Renal pelvis (tissue), 12 donors: Measurements from ENCODE around the gene SLC1A2. TPM values are rescaled to one million over a fixed set of nuclear protein-coding genes. Genes with fewer than 3 reads are reported as not detected.

ENCODE experiments used
- DNase-seq: peaks from one replicate; pipeline ENCODE4 v3.0.0-alpha.2; 2013
- long read RNA-seq, 16 experiments: transcript quantifications; one replicate each; lab custom pipeline, GENCODE V29; 2026
- polyA plus RNA-seq, 3 donors: library from polyadenylated mRNA; unstranded; fragments of 120-200 nt; gene quantifications; one replicate each; pipeline ENCODE4 v1.2.1, GENCODE V29; 2013; ENCODE audit not compliant: insufficient read length in 3 of 3

SLC1A2 gene
- polyA plus RNA-seq = under 1 TPM; 0.44 to 0.61 (median 0.52) TPM
- long read RNA-seq, donor 1 = 0 reads
- long read RNA-seq, donor 2 = 0 reads
- long read RNA-seq, donor 3 = 0 reads
- long read RNA-seq, donor 4 = 0 reads
- long read RNA-seq, donor 5 = 0 reads
- long read RNA-seq, donor 6 = 0 reads
- long read RNA-seq, donor 7 = 0 reads
- long read RNA-seq, donor 8 = 0 reads
- long read RNA-seq, donor 9 = 0 reads
- long read RNA-seq, donor 10 = 0 reads
- long read RNA-seq, donor 11 = 0 reads
- long read RNA-seq, donor 12 = 0 reads
- long read RNA-seq, donor 13 = 0 reads
- long read RNA-seq, donor 14 = 0 reads
- long read RNA-seq, donor 15 = 0 reads
- long read RNA-seq, donor 16 = 0 reads

DNA sequence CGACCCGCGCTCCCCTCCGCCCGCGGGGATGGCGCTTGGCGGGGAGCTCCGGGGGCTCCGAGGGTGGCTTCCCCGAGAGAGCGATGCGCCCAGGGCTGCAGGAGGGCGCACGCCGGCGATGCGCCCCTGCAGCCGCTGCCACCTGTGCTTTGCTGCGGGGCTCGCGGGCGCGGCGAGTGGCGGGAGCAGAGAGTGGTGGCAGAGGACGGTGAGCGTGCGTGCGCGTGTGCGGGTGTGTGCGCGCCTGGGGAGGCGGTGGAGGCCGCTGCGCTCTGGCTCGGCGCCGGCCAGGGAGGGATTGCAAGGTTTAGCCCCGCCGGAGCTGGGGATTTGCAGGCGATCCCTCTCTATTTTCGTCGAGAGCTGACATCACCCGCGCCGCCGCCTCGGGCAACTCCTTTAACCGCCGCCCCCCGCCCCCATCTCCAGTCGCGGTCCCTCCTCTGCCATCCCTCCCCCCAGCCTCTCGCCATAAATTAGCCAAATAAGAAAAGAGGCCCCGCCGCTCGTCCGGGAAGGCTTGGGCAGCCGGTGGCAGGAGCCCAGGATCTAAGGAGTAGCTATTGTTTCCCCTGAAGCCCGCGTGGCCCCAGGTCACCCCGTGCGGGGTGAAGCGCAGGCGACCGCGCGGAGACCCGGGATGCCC is at the start of gene SLC1A2:
Gene SLC1A2 (minus strand): TSS at position 375 of the 646 bp plus-strand sequence. CDS start 592 bp downstream, outside the sequence.
- DNase-seq = peak; percentile 26

DNA sequence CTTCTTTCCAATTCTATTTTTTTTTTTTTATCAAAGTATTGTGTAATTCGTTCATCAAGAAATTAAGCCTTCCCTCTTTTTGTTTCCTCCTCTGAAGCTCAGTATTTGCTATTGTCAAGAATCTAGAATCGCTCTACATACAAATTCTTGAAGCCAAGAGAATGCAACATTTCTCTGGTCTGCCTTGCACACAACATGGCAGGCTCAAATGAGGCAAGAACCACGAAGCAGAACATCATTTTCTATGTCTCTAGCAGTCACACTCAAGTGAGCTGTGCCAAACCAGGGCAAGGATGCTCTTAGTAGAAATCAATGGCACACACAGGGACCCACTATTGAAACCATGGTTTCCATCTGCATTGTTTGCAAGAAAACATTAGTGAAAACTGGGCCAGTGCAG is 46.7 kb upstream of the SLC1A2 start:
- no peak for DNase-seq

DNA sequence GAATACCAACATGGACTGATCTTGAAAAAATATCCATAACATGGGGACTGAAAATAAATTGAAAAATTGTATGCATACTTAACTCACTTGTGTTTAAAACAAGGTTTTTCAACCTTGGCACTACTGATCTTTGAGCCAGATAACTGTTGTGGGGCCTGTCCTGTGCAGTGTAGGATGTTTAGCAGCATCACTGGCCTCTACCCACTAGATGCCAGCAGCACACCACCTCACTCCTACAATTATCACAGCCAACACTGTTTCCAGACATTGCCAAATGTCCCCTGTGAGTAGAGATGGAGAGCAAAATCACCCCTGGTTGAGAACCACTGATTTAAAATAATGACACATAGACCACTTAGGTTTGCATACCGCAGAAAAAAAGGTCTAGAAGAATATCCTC is 45.0 kb upstream of the SLC1A2 start:
- no peak for DNase-seq

DNA sequence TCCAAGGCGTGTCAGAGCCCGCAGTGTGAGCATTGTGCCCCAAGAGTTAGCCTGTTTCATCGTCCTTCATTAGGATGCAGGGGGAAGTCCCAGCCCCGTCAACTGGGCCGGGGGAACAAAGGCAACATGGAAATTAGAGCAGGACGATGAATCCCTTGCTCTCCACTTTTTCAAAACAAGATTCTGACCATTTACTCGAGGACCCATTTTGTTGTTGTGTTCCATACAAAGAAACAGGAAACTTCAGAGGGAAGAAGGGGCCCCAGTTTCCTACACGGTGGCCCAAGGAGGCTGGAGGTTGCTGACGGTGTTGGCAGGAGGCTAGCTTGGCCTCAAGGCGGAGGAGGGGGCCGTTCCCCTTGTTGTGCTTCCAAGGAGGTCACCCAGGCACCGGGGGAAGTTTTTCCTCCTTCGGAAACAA is 44.0 kb upstream of the SLC1A2 start:
- no peak for DNase-seq

DNA sequence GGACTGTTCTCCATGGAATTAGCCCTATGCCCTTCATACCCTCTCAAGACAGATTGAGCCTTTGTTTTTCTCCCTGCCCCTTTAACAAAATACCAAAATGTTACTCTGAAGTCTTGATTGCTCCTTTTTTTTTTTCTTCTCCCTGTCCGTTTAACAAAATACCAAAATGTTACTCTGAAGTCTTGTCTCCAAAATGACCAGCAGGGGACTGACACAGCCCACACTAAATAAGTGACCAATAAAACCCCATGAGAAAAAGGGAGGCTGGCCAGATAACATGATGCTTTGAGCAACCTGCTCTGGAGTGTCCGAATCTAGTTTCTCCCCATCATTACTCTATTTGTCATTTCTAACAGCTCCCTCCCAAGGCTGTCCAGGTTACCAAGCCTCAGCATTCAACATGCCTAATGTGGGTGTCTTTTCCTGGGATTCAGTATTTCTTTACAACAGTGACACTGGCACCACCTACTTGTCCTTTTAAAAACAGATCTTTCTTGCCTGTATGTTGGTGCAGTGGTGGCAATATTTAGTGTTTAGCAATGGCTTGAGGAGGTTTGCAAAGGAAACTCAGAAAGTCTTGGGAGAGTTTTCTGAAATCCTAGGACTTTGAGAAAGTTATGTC is 42.7 kb upstream of the SLC1A2 start:
- DNase-seq = no peak

DNA sequence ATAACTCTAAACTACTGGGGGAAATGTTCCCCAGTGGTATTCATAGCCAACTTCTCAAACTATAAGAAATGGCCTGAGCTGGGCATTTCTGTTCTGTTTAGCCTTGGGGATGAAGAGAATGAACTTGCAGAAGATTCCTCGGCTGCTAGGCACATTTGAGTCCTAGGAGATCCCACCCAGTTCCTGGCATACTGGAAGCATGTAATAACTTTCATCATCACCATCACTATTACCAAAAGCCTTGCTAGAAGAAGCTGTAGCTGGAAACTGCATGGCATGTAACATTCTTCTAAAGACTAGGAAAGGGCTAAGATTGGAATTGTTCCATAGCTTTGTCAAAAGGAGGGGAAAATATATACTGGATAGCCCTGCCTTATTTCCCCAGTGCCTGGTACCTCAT is 40.1 kb upstream of the SLC1A2 start:
- DNase-seq = no peak

DNA sequence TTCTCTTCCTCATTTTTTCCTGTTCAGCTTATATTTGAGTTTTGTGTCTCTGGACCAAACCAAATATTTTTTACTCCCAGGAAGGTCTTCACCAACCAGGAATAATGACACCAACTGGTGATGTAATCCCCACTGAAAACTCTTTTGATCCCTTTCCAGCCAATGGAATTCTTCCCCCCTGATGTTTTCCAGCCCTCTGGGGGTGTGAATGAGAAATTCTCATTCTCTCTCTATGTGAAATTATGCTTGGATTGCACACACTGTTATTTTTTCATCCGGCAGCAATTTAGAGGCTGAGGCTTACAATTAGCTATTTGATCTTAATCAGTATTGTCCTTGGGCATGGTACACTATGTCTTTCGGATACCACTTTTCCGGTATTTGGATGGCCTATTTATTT is 39.5 kb upstream of the SLC1A2 start:
- DNase-seq = no peak

DNA sequence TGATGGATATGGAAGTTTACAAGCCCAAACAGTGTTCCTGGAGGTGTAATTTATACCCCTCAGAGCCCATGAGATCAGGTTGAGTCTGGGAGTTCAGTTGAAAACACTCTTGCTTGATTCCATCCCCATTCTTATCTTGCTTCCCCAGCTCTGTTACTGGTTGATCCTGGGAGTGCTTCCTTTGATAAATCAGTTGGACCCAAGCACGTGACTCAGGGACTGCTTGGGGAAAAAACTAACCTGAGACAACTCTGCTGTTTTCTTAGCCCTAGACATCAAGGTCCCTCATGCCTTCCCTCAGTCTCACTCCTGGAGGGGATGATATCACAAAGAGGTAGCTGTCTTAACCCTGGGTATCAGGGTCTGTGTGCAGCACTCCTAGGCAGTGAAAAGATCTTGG is 35.0 kb upstream of the SLC1A2 start:
- DNase-seq = no peak

DNA sequence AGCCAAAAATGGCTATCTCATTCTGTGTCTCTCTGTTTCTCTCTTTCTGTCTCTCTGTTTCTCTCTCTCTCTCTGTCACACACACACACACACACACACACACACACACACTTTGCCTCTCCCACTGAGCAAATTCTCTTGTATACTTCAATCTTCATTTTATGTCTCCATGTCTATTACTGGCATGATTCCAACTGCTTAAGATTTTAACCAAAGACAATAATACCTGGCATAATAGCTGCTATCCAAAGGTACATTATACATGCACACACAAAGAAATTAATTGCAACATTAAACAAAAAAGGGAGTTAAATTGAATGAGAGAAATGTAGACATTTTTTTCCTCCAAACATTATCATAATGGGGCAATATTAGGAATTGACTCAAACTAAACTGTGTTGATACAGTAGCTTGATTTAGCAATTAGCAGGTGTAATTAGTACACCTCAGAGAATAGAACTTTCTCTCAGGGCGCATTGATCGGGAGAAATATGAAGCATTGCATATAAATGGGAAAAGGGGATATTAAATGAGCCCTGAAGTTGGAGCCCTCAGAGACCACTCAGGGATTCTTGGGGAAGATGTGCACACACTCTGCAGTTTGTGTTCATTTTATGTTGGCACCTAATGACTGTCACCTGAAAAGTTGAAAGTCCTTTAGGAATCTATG is 17.4 kb upstream of the SLC1A2 start:
- DNase-seq = no peak

DNA sequence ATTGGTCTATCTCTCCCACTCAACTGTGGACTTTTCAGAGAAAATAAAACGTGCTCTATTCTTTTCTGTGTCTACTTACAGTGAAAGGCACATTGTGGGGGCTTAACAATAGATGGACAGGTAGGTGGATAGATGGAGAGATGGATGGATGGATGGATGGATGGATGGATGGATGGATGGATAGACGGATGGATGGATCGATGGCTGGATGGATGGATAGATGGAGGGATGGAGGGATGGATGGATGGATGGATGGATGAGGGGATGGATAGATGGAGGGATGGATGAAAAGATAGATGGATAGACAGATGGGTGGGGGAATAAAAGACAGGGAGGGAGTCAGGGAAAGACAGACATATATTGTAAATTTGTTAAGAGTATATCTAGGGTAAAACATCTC is 14.2 kb upstream of the SLC1A2 start:
- DNase-seq = no peak

DNA sequence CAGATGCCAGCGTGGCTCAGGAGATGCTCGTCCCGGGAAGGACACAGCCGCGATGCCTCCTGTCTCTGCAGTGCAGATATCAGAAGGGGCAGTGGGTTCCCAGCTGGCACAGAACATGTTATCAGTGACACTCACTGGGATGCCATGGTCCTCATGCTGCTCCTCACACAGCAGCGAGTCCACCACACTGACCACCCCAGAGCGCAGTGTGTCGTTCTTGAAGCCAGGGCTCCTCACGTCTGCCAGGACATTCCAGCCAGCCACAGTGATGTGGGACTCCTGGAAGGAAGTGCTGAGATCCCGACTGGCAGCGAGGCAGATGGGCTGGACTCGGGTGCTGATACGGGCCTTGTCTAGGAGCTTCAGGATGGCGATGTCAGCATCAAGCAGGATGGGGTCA is 13.1 kb upstream of the SLC1A2 start:
- DNase-seq = no peak

DNA sequence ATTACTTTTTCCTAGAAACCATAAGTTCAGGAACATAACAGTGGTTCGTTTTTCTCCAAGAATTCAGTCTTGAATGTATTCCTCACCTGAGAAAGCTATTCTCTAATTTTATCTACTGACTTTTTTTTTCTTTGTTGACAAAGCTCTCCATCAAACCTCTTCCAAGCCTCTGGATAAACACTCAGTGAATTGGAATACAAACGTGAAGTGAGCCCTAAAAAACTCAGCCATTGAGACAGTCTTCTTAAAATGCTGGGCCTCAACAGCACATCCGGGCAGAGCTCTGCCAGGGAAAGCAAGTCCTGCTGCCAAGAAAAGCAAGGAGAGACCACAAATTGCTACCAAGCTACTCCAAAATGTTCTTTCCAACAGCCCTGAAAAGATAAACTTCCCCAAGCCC is 7.7 kb upstream of the SLC1A2 start:
- no peak for DNase-seq

DNA sequence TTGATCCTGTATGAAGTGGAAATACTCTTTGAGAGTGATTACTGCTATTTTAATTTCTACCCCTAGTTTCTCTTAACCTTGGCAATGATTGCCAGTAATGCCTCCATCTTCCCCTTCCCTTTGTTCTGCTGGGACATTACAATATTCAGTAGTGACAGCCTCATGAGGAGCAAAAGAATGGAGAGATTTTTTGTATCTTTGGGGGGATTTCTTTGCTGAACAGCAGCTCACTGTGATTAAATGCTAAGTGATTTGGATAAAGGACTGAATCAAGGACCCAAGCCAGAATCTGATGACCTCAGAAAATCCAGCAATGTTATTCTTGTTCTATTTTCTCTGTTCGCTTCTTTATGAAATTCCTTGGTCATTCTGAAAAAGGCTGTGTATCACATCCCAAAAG is 7.0 kb upstream of the SLC1A2 start:
- DNase-seq = no peak

DNA sequence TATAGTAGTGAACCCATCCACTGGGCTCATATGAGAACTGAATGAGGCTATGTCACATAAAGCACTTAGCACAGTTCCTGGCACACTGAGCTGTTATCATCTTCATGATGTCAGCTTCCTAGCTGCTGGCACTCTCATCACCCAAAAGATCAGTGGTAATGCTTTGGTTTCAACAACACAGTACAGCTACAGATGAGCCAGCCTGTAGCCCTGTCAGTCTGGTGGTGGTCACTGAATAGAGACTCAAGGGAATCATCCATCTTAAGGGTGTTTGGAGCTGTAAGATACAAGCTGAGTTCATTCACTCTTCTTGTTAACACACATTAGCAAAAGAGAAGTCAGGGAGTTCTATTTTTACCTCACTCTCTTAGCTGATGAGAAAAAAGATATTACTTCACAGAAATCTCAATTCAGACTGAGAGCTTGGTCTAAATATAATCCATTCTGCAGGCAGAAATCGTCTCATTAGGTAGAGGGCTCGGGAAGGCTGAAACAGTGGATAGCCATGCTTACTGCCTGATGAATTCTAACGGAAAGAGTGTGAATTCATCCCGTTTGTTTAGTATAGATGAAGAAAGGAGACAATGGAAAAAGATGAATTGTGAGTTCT is 6.3 kb upstream of the SLC1A2 start:
- DNase-seq = no peak

DNA sequence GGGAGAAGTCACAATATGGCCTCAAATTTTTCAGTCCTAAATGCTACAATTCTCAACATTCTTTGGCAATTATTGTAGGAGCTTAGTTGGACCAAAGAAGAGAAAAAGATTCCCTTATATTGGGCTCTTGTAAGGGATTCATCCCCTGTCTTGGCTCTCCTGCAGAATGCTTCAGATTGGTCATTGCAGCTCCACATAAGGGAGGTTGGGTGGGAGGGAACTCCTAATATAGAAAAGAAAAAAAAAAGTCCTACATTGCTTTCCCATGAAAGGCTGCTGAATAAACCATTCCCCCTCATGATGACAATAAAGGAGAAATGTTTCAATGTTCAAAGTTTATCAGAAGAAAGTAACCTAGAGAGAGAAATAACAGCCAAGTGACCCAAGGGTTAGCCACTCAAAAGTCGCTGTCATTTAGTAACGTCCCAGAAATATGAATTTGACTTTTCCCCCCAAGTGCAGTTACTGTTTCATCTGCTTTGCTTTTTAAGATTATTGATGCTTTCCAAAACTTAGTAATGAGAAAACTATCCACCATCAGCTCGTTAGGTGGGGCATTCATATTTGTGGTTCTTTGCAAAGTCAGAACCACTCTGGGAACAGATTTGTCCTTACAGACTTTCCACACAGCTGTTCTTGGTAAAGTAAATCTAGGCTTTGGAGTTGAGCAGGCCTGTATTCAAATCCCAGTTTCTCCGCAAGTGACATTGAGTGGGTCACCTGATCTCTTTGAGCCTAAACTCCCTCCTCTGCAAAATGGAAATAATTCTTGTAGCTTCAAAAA is 5.0 kb upstream of the SLC1A2 start:
- no peak for DNase-seq

DNA sequence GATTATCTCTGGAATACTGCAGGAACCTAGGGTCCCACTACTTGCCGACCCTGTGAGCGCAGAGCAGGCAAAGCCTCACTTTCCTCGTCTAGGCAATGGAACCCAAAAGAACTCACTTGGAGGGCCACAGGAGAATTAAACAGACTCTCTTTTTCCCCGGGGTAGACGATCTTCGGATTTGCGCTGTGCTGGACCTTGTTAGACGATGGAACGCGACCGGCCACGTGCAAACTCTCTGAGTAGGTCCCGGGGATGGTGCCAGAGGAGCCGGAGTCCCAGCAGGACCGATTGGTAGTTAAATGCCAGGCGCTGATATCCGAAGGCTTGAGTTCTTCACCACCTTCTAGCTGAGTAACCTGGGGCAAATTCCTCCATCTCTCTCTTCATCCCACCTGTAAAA is 1.0 kb upstream of the SLC1A2 start:
- DNase-seq = no peak

DNA sequence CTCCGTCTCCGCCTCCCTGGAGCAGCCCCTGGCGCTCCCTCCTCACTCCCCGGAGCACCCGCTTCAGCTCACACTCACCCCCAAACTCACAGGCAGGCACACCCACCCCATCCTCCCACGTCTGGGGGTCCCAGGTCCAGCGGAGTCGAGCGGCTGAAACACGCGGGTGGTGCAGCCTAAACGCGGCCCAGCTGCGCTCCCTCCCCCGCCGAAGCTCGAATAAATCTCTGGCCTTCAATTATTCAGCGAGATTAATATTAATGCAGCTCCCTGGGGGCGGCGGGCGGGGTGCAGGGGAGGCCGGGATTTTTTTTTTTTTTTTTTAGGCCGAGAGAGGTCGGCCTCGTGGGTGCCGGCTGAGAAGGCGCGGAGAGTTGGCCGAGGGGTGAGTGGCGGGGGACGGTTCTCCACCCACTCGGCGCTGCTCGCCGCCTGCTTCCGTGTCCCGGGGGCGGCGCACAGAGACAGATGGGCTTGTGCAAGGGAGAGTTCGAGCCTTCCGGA is 524 bp upstream of the SLC1A2 start:
- DNase-seq = no peak

DNA sequence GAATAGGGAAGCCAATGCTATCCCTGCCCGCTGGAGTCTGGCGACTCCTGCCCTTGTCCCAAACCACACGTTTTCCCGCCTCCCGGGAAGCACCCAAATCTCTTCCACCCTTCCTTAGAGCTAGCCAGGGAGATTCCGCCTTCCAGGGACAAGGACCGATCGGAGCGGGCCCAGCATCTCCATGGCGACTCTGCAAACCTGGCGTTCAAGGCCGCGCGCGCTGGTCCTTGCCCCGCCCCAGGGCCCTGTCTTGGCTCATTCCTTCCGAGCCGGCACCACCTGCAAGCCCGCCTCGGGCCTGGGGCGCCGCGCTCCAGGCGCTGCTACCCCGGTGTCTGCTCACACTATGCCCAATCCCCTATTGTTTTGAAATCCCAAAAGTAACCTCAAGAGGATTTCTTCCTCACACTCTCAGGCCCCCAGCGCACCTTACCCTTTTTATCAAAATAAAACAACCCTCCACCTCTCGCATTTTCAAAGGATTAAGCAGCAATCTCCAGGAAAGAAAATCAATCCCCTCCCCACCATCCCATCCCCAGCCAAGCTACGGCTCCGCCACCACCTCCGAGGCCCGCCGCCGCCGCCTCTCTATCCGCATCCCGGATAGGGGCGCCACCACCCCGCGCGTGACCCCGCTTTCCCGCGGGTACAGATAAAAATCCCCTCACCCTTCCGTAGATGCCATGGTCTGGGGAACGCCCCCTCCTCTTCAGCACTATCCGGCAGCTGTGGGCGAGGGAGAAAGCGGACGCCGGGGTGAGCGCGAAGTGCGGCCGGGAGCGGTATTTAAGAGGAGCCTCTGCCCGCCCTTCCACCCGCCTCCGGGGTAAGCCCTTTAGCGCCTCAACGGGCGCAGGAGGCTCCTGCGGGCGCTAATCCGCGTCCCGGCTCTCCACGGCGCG is 825 bp downstream of the SLC1A2 start:
- DNase-seq = peak; percentile 22

DNA sequence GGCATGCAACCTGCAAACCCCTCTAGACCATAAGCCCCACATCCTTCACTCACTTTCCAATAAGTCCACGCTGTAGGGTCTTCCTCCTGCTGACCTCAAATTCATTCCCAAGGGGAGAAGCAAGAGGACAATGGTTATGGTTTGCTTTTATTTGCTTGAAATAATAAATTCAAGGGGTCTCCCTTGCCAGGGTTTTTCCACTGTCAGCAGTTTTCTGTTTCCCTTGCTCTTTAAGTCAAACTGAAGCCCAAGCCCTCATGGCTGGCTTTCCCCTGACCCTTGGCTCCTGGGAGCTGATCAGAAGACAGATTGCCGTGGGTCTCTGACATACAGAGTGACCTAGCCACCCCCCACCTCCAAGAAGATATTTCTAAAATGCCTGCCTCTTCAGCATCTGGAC is 3.9 kb downstream of the SLC1A2 start:
- DNase-seq = no peak

DNA sequence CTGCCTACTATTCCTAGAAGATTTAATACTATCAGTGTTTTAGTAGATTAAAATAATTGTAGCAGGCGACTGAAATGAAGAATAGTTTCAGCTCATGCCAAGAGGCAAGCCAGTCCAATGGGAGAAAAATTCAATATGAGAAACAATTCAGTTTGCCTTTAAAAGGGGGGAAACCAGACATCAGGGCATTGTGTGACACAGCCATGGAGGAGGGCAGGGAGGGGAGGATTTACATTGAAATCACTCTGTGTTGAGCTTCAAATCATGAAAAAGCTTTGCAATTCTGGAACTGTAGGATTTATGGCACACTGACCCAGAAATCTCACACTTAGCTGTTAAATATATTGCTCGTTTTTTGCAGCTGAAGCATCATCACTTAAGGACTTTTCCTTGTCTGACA is 4.6 kb downstream of the SLC1A2 start:
- no peak for DNase-seq
